ENCODE results near the gene LPXN.

- no peak for TF ChIP-seq CTCF (IDR thresholded peaks at IDR 0.05 in 8 of 11, conservative IDR thresholded peaks at IDR 0.05 in 3 of 11)
- no peak for TF ChIP-seq POLR2A (IDR thresholded peaks at IDR 0.05)
- no peak for TF ChIP-seq POLR2AphosphoS5 (IDR thresholded peaks at IDR 0.05)
Measured at GRCh38 chr11:58546841-58547240, 28.8 kb downstream of the LPXN start.

Data from spleen (tissue), 7 donors.